K562 (cell line): Measurements from ENCODE around the gene RNPEP. TPM values are rescaled to one million over a fixed set of nuclear protein-coding genes. Genes with fewer than 3 reads are reported as not detected.
A peak's percentile ranks its signal among the peaks of the same experiment; 100 is the strongest.

Source experiments
- BDP1 ChIP-seq: IDR thresholded peaks from 3 replicates; pipeline ENCODE4 v1.6.1; 2011; ENCODE audit not compliant: insufficient read length, insufficient read depth
- CC2D1A ChIP-seq: fragments of 450-650 bp; IDR thresholded peaks from 2 replicates; pipeline ENCODE4 v1.6.1; 2017; ENCODE audit warnings: mild to moderate bottlenecking
- CSDE1 ChIP-seq, 2 experiments: fragments of 450-650 bp; IDR thresholded peaks; 2 replicates each; pipeline ENCODE4 v1.6.1; 2016; ENCODE audit warnings: mild to moderate bottlenecking in 1 of 2
- EGR1 ChIP-seq: fragments of 450-650 bp; conservative IDR thresholded peaks from 2 replicates; pipeline ENCODE4 v1.6.1; 2017; ENCODE audit warnings: mild to moderate bottlenecking
- FOXM1 ChIP-seq, 2 experiments: fragments of 450-650 bp in 1 of 2; sonication (generic) in 1 of 2; formaldehyde crosslinking in 1 of 2; IDR thresholded peaks; 2 replicates each; pipeline versions ENCODE4 v1.6.1 to v1.9.0; 2017 to 2022; ENCODE audit warnings: low read depth in 2 of 2, mild to moderate bottlenecking in 2 of 2, missing genetic modification reagents in 1 of 2, moderate library complexity in 1 of 2
- GABPA ChIP-seq: fragments of 200-800 bp; sonication (Bioruptor generic); conservative IDR thresholded peaks from 2 replicates; pipeline ENCODE4 v1.6.1; 2016; ENCODE audit warnings: low read depth, missing genetic modification characterization, missing compliant biosample characterization
- HDAC2 ChIP-seq: fragments of 450-650 bp; IDR thresholded peaks from 2 replicates; pipeline ENCODE4 v1.6.1; 2016; ENCODE audit warnings: mild to moderate bottlenecking
- HEY1 ChIP-seq: fragments of 250-450 bp; sonication (Bioruptor Pico); IDR thresholded peaks from 2 replicates; pipeline ENCODE4 v1.5.0; 2020; ENCODE audit warnings: mild to moderate bottlenecking, moderate library complexity, borderline replicate concordance
- HMG20A ChIP-seq: fragments of 450-650 bp; formaldehyde crosslinking; conservative IDR thresholded peaks from 2 replicates; pipeline ENCODE4 v1.4.0; 2020; ENCODE audit warnings: mild to moderate bottlenecking, mixed read lengths
- ID3 ChIP-seq, 2 experiments: fragments of 250-450 bp in 1 of 2; fragments of 450-650 bp in 1 of 2; sonication (Bioruptor Pico) in 1 of 2; IDR thresholded peaks; 2 replicates each; pipeline versions ENCODE4 v1.6.1 to v1.8.0; 2016 to 2021; ENCODE audit warnings: mild to moderate bottlenecking in 2 of 2, moderate library complexity in 2 of 2, missing compliant biosample characterization in 1 of 2, missing genetic modification characterization in 1 of 2
- KDM4B ChIP-seq, 2 experiments: fragments of 450-650 bp in 1 of 2; sonication (generic) in 1 of 2; IDR thresholded peaks; 2 replicates each; pipeline ENCODE4 v1.6.1; 2016 to 2017; ENCODE audit warnings: borderline replicate concordance in 2 of 2, antibody characterized with exemption in 1 of 2, low read depth in 1 of 2, mild to moderate bottlenecking in 1 of 2
- MXI1 ChIP-seq: IDR thresholded peaks from 2 replicates; pipeline ENCODE4 v1.6.1; 2011; ENCODE audit warnings: low read depth, mild to moderate bottlenecking, improper control_type of control experiment, low read length
- RB1 ChIP-seq: fragments of 450-650 bp; IDR thresholded peaks from 2 replicates; pipeline ENCODE4 v1.6.1; 2017; ENCODE audit warnings: low read depth, mild to moderate bottlenecking
- RFX1 ChIP-seq: fragments of 450-650 bp; IDR thresholded peaks from 2 replicates; pipeline ENCODE4 v1.6.1; 2016; ENCODE audit warnings: mild to moderate bottlenecking, moderate library complexity
- SAP30 ChIP-seq: fragments of 200-600 bp; sonication (generic); IDR thresholded peaks from 2 replicates; pipeline ENCODE4 v1.6.1; 2012; ENCODE audit warnings: borderline replicate concordance, low read depth, mild to moderate bottlenecking, moderate library complexity, low read length, control low read depth, inconsistent platforms; ENCODE audit not compliant: insufficient read depth, poor library complexity, severe bottlenecking
- SREBF1 ChIP-seq: fragments of 150-350 bp; IDR thresholded peaks from 2 replicates; pipeline ENCODE4 v1.6.1; 2014; ENCODE audit warnings: antibody characterized with exemption, low read depth, low read length, borderline replicate concordance
- TAL1 ChIP-seq: fragments of 450-650 bp; IDR thresholded peaks from 2 replicates; pipeline ENCODE4 v1.6.1; 2016; ENCODE audit warnings: mild to moderate bottlenecking
- TGIF2 ChIP-seq: sonication (generic); formaldehyde crosslinking; IDR thresholded peaks from 2 replicates; pipeline ENCODE4 v1.8.1; 2022; ENCODE audit warnings: mild to moderate bottlenecking, missing genetic modification reagents, moderate library complexity
- TOE1 ChIP-seq, 2 experiments: fragments of 450-650 bp in 1 of 2; sonication (generic) in 1 of 2; formaldehyde crosslinking in 1 of 2; IDR thresholded peaks; 2 replicates each; pipeline versions ENCODE4 v1.7.1 to v1.8.0; 2016 to 2022; ENCODE audit warnings: borderline replicate concordance in 2 of 2, mild to moderate bottlenecking in 2 of 2, antibody characterized with exemption in 1 of 2, inconsistent platforms in 1 of 2, low read depth in 1 of 2, missing genetic modification reagents in 1 of 2, moderate library complexity in 1 of 2
- ZNF175 ChIP-seq: fragments of 200-800 bp; sonication (Bioruptor generic); IDR thresholded peaks from 2 replicates; pipeline ENCODE4 v1.6.1; 2016; ENCODE audit warnings: low read depth, mild to moderate bottlenecking, missing genetic modification characterization, missing compliant biosample characterization
- ZNF592 ChIP-seq: fragments of 450-650 bp; IDR thresholded peaks from 2 replicates; pipeline ENCODE4 v1.6.1; 2017; ENCODE audit warnings: antibody characterized with exemption, mild to moderate bottlenecking
- polyA plus RNA-seq, 8 experiments: library from polyadenylated mRNA; depleted of rRNA in 4 of 8; stranded (reverse) in 5 of 8; unstranded in 3 of 8; fragments of >200 nt; fragmentation: Nextera tagmentation in 2 of 8; fragmentation: Illumina TruSeq in 1 of 8; extraction: Ambion mirVana in 2 of 8; extraction: Trizol in 1 of 8; gene quantifications; 2 replicates each; pipeline versions ENCODE4 v1.2.1 to v1.2.3, GENCODE V29; 2011 to 2014; ENCODE audit warnings: inconsistent platforms in 1 of 8, missing spikeins in 1 of 8
- total RNA-seq, 7 experiments: library from RNA; depleted of rRNA in 6 of 7; stranded (reverse); fragments of >200 nt in 6 of 7; fragmentation: Illumina TruSeq in 2 of 7; extraction: Trizol in 2 of 7; gene quantifications; 2 replicates each; pipeline versions ENCODE4 v1.2.1 to v1.2.3, GENCODE V29; 2011 to 2021; ENCODE audit warnings: low replicate concordance in 1 of 7
- TF ChIP-seq, protein P1 (sequence below): IDR thresholded peaks from 2 replicates; pipeline ENCODE4 v1.6.1; 2011; ENCODE audit not compliant: insufficient read length; ENCODE audit errors: extremely low read depth

Gene RNPEP
- total and polyA plus RNA-seq, 9 of the 15 experiments (the other 6 are each of a cell fraction or from before 2014, with no cell fraction given) = 27.5 to 131 (median 63.4) TPM

- TF ChIP-seq ZNF592 (peak; percentile 94), MXI1 (no peak), SREBF1 (no peak), HDAC2 (0 out of 2 replicates have a peak, but pooled peaks have one; percentile 12), BDP1 (no peak), RB1 (no peak), CSDE1 (IDR thresholded peaks at IDR 0.05) (no peak), FOXM1 (IDR thresholded peaks at IDR 0.05; ENCODE audit: low read depth) (no peak; the same call in 1 of the 2 replicates), FOXM1 (CRISPR knock-in tag; IDR thresholded peaks at IDR 0.05; ENCODE audit: low read depth) (no peak), TGIF2 (CRISPR knock-in tag) (no peak), TOE1 (IDR thresholded peaks at IDR 0.05; ENCODE audit: borderline replicate concordance) (no peak; the same call in 1 of the 2 replicates), TOE1 (CRISPR knock-in tag; IDR thresholded peaks at IDR 0.05; ENCODE audit: borderline replicate concordance, low read depth) (no peak), GABPA (tag) (no peak), HEY1 (no peak), HMG20A (CRISPR knock-in tag) (no peak), RFX1 (no peak), KDM4B (IDR thresholded peaks at IDR 0.05; ENCODE audit: borderline replicate concordance in 2 of 2, low read depth in 1 of 2) (no peak), CC2D1A (peak; percentile 73; the same call in 1 of the 2 replicates), ZNF175 (peak; percentile 39; the same call in 1 of the 2 replicates), ID3 (CRISPR knock-in tag; IDR thresholded peaks at IDR 0.05) (no peak), ID3 (tag; IDR thresholded peaks at IDR 0.05) (peak; percentile 89), SAP30 (no peak), TAL1 (peak; percentile 31; the same call in 1 of the 2 replicates), EGR1 (peak; percentile 71)
- TF ChIP-seq, protein P1, sequence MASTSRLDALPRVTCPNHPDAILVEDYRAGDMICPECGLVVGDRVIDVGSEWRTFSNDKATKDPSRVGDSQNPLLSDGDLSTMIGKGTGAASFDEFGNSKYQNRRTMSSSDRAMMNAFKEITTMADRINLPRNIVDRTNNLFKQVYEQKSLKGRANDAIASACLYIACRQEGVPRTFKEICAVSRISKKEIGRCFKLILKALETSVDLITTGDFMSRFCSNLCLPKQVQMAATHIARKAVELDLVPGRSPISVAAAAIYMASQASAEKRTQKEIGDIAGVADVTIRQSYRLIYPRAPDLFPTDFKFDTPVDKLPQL = no peak
Measured at GRCh38 chr1:201941420-201942128, 40.9 kb upstream of the RNPEP start (continued).
